Measurements from ENCODE around the gene COL17A1. TPM values are rescaled to one million over a fixed set of nuclear protein-coding genes. Genes with fewer than 3 reads are reported as not detected.

Gene COL17A1
- total RNA-seq, 4 donors from 2014 or later = 36.0 to 181 (median 173) TPM

GRCh38 chr10:103990531-103990930, 95.1 kb downstream of the COL17A1 start:
- WGBS, 2 donors (ENCODE audit: low coverage in 1 of 2) = 75 to 78% methylated on average over 1 of the region's 1 CpG
- H3K27me3 ChIP-seq = no peaks in the 10 kb centered on the region
- peaks cover 0 to 22% (median 9%) of the 10 kb centered on the region in 4 donors for H3K36me3 ChIP-seq
- intact Hi-C loops (cut with DNase I; ENCODE audit: low total_unique reads) (no loop called here), in situ Hi-C loops (cut with MboI; ENCODE audit: low pct_ligation_motif_present in 1 of 4, low pct_unique_long_range_greater_than_20kb in 1 of 4, low sequenced_read_pairs in 3 of 4) (no loop called here)
- DNase-seq = no peak
- no peak overlapping the region for H3K4me3 ChIP-seq
- H3K4me1 ChIP-seq = peaks cover 0 to 27% (median 8%) of the 10 kb centered on the region in 4 donors
- TF ChIP-seq POLR2AphosphoS5 (IDR thresholded peaks at IDR 0.05) = no peak
- no peak for TF ChIP-seq POLR2A (IDR thresholded peaks at IDR 0.05)
- TF ChIP-seq CTCF (IDR thresholded peaks at IDR 0.05) = no peak
- TF ChIP-seq EP300 (IDR thresholded peaks at IDR 0.05; ENCODE audit: low read depth) = no peak
- no peaks in the 10 kb centered on the region for H3K9me3 ChIP-seq
- H3K27ac ChIP-seq = no peak overlapping the region

GRCh38 chr10:103990121-103990520, 95.6 kb downstream of the COL17A1 start:
- in situ Hi-C loops (cut with MboI; ENCODE audit: low pct_ligation_motif_present in 1 of 4, low pct_unique_long_range_greater_than_20kb in 1 of 4, low sequenced_read_pairs in 3 of 4) = no loop called here
- Histone ChIP-seq H3K36me3 (peaks cover 0 to 22% (median 9%) of the 10 kb centered on the region in 4 donors), H3K4me3 (no peak overlapping the region), H3K27ac (peak overlapping the region in 1 of 4 donors; percentile 12), H3K9me3 (no peaks in the 10 kb centered on the region), H3K4me1 (peaks cover 0 to 32% (median 10%) of the 10 kb centered on the region in 4 donors), H3K27me3 (no peaks in the 10 kb centered on the region)
- no peak for TF ChIP-seq POLR2AphosphoS5 (IDR thresholded peaks at IDR 0.05)
- no peak for TF ChIP-seq CTCF (IDR thresholded peaks at IDR 0.05)
- no peak for TF ChIP-seq EP300 (IDR thresholded peaks at IDR 0.05; ENCODE audit: low read depth)
- no peak for TF ChIP-seq POLR2A (IDR thresholded peaks at IDR 0.05)
- DNase-seq = no peak
- intact Hi-C loops (cut with DNase I; ENCODE audit: low total_unique reads) = no loop called here
- 62 to 68% methylated on average over 3 of the region's 3 CpGs for WGBS, 2 donors (ENCODE audit: low coverage in 1 of 2)

GRCh38 chr10:103986360-103986759, 99.3 kb downstream of the COL17A1 start:
- H3K4me1 ChIP-seq = peaks cover 0 to 59% (median 19%) of the 10 kb centered on the region in 4 donors
- H3K36me3 ChIP-seq = peaks cover 0 to 7% (median 0%) of the 10 kb centered on the region in 4 donors
- in situ Hi-C loops (cut with MboI; ENCODE audit: low pct_ligation_motif_present in 1 of 4, low pct_unique_long_range_greater_than_20kb in 1 of 4, low sequenced_read_pairs in 3 of 4) (loop anchor here in 1 of 4 donors (10.0 kb wide), 1 partner anchor 92 kb away; no protein-coding TSS in a partner anchor), intact Hi-C loops (cut with DNase I; ENCODE audit: low total_unique reads) (no loop called here)
- 61 to 91% methylated on average over 6 to 7 of the region's 7 CpGs for WGBS, 2 donors (ENCODE audit: low coverage in 1 of 2)
- H3K9me3 ChIP-seq = no peaks in the 10 kb centered on the region
- no peak overlapping the region for H3K4me3 ChIP-seq
- H3K27me3 ChIP-seq = no peaks in the 10 kb centered on the region
- no peak overlapping the region for H3K27ac ChIP-seq
- no peak for TF ChIP-seq EP300 (IDR thresholded peaks at IDR 0.05; ENCODE audit: low read depth)
- TF ChIP-seq CTCF (IDR thresholded peaks at IDR 0.05) = no peak
- no peak for TF ChIP-seq POLR2AphosphoS5 (IDR thresholded peaks at IDR 0.05)
- no peak for TF ChIP-seq POLR2A (IDR thresholded peaks at IDR 0.05)
- no peak for DNase-seq

GRCh38 chr10:103985726-103986125, 100.0 kb downstream of the COL17A1 start:
- in situ Hi-C loops (cut with MboI; ENCODE audit: low pct_ligation_motif_present in 1 of 4, low pct_unique_long_range_greater_than_20kb in 1 of 4, low sequenced_read_pairs in 3 of 4) = loop anchor here in 1 of 4 donors (10.0 kb wide), 1 partner anchor 91 kb away; no protein-coding TSS in a partner anchor
- no peaks in the 10 kb centered on the region for H3K9me3 ChIP-seq
- no peak overlapping the region for H3K4me3 ChIP-seq
- no peaks in the 10 kb centered on the region for H3K27me3 ChIP-seq
- DNase-seq = no peak
- no peak overlapping the region for H3K27ac ChIP-seq
- H3K4me1 ChIP-seq = peaks cover 0 to 61% (median 19%) of the 10 kb centered on the region in 4 donors
- TF ChIP-seq POLR2AphosphoS5 (IDR thresholded peaks at IDR 0.05) (no peak), POLR2A (IDR thresholded peaks at IDR 0.05) (no peak), CTCF (IDR thresholded peaks at IDR 0.05) (no peak), EP300 (IDR thresholded peaks at IDR 0.05; ENCODE audit: low read depth) (no peak)
- intact Hi-C loops (cut with DNase I; ENCODE audit: low total_unique reads) = no loop called here
- H3K36me3 ChIP-seq = peaks cover 0 to 2% (median 0%) of the 10 kb centered on the region in 4 donors

All from transverse colon (tissue), 4 donors.